GM12892 (cell line): ENCODE results near the gene C22orf23.

Source experiments
- DNase-seq: peaks from one replicate; pipeline ENCODE4 v3.0.0; 2011; ENCODE audit not compliant: insufficient read length
- FAIRE-seq: peaks from 2 replicates; lab custom pipeline; 2011; peaks lifted over from hg19 to GRCh38; lab: Jason Lieb, UNC
- POLR2A ChIP-seq: IDR thresholded peaks from 2 replicates; pipeline ENCODE4 v1.6.1; 2011; ENCODE audit warnings: low read depth, low read length, control low read depth
- POLR2AphosphoS5 ChIP-seq: IDR thresholded peaks from 2 replicates; pipeline ENCODE4 v1.6.1; 2011; ENCODE audit warnings: low read depth, low read length, control low read depth
- TAF1 ChIP-seq: IDR thresholded peaks from 2 replicates; pipeline ENCODE4 v1.6.1; 2011; ENCODE audit warnings: low read depth, mild to moderate bottlenecking, control low read depth, low read length, borderline replicate concordance

The C22orf23 gene

DNA sequence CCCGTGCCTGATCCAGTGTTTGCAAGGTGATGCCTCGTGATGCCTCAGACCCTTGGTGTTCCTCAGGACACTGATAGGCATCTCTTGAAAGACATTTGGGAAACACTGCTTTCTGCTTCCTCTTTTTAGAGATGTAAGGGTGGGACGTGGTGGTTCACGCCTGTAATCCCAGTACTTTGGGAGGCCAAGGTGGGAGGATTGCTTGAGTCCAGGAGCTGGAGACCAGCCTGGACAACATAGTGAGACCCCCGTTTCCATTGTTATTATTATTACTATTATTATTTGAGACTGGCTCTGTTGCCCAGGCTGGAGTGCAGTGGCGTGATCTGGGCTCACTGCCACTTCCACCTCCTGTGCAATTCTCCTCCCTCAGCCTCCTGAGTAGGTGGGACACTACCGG, 37.5 kb upstream of the C22orf23 start:
- DNase-seq (no peak), FAIRE-seq (no peak)
- TF ChIP-seq POLR2AphosphoS5: no peak
- TF ChIP-seq POLR2A: no peak
- no peak for TF ChIP-seq TAF1

GRCh38 chr22:37990301-37990700, 36.9 kb upstream of the C22orf23 start:
- TF ChIP-seq POLR2A (no peak), TAF1 (no peak), POLR2AphosphoS5 (no peak)
- FAIRE-seq (no peak), DNase-seq (no peak)

DNA sequence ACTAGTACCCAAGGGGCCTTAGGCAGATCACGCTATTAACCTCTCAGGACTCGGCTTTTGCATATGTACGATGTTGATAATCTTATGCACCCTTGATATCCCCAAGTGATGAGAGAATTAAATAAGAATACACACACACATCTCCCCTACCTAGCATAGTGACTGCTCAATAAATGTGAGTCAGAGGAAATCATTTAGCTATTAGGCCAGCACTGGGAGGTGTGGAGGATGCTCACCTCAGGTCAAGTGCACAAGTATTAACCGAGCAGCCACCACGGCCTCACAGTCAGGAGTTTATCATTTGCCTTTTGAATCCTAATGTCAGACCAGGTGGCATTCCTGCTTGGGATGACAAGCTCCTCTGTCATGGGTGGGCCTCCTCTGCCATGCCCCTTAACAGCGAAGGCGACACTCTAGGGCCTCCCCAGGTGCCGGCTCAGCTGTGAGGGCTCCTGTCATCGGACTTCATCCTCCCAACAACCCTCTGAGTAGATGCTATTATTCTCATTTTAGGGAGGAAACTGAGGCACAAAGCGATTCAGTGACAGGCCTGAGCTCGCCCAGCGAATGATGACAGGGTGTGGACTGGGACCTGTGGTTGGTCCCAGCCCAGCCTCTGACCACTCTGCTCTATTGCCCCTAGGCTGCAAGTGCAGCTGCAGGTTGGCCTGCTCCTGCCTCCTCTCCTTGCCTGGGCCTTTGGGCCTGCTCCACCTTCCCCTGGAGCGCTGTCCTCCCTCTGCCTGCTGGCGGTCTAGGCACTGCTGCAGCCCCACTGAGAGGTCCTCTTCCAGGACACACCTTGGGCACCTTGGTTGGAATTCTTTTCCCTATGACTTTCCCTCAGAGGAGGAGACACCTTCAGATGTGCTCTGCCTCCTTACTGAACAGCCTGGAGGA, 36.0 kb upstream of the C22orf23 start:
- no peak for DNase-seq
- no peak for TF ChIP-seq TAF1
- TF ChIP-seq POLR2A: no peak
- TF ChIP-seq POLR2AphosphoS5: no peak
- no peak for FAIRE-seq

- FAIRE-seq (no peak), DNase-seq (no peak)
- TF ChIP-seq POLR2AphosphoS5: no peak
- no peak for TF ChIP-seq TAF1
- TF ChIP-seq POLR2A: no peak
Observed at GRCh38 chr22:37986371-37986770, 33.0 kb upstream of the C22orf23 start.

DNA sequence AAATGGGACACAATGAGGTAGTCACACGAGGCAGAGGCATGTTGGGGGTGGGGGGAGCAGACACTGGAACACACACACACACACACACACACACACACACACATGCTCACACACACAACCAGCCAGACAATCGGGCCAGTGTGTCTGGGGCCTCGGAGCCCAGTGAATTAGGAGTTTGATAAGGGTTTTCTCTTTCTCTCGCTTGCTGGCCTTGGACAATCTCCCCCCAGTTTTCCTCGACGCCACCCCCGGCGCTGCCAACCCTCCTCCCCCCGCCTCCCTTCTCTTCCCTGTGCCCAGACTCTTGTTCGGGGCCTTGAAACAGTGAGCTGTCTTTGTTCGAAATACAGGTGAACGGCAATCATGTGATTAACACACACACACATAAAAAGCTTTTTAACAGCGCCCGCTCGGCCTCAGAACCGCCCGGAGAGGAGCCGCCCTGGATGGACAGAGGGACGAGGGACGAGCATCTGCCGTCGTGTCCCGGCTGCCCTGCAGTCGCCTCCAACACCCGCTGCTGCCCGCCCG, 32.4 kb upstream of the C22orf23 start:
- no peak for DNase-seq
- TF ChIP-seq POLR2A (no peak), POLR2AphosphoS5 (no peak), TAF1 (no peak)
- FAIRE-seq: no peak

GRCh38 chr22:37985050-37985585, 31.7 kb upstream of the C22orf23 start:
- FAIRE-seq (no peak), DNase-seq (no peak)
- TF ChIP-seq POLR2A: no peak
- TF ChIP-seq POLR2AphosphoS5: no peak
- TF ChIP-seq TAF1: no peak

GRCh38 chr22:37983860-37984791, 30.7 kb upstream of the C22orf23 start, which contains the start of gene SOX10:
TSS of gene SOX10 (minus strand) at chr22:37984555. CDS start at chr22:37983784, 771 bp downstream.
- FAIRE-seq: no peak
- no peak for TF ChIP-seq TAF1
- TF ChIP-seq POLR2AphosphoS5: no peak
- TF ChIP-seq POLR2A: no peak
- no peak for DNase-seq

DNA sequence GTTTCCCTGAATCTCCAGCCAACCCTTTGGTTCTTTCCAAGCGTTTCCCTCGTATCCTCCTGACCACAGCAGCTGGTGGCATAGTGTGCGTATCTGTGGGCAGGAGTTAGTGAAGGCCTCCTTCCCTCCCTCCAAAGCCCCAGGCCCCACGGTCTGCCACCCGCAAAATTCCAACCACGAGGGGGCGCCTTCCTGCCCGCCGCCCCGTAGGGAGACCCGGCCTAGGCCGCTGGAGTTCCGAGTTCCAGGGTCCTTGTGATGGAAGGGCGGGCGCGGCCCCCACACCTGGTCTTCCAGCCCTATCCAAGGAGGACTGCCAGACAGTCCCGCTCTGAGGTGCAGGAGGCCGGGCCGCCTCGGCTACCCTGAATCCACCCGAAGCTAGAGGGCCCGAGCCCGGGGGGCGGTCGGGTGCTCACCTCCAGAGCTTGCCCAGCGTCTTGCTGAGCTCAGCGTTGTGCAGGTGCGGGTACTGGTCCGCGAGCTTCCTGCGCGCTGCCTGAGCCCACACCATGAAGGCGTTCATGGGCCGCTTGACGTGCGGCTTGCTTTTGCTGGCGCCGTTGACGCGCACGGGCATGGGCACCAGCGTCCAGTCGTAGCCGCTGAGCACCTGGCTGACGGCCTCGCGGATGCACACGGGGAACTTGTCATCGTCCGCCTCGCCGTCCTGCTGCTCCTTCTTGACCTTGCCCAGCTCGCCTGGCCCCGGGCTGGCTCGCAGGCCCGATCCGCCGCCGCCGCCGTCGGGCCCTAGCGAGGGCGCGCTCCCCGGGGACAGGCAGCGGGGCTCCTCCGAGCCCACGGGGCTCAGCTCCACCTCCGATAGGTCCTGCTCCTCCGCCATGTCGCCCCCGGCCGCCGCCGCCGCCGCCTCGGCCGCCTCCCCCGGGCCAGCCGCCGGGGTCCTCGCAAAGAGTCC, 29.8 kb upstream of the C22orf23 start:
- FAIRE-seq: no peak
- TF ChIP-seq POLR2AphosphoS5 (no peak), TAF1 (no peak), POLR2A (no peak)
- no peak for DNase-seq

DNA sequence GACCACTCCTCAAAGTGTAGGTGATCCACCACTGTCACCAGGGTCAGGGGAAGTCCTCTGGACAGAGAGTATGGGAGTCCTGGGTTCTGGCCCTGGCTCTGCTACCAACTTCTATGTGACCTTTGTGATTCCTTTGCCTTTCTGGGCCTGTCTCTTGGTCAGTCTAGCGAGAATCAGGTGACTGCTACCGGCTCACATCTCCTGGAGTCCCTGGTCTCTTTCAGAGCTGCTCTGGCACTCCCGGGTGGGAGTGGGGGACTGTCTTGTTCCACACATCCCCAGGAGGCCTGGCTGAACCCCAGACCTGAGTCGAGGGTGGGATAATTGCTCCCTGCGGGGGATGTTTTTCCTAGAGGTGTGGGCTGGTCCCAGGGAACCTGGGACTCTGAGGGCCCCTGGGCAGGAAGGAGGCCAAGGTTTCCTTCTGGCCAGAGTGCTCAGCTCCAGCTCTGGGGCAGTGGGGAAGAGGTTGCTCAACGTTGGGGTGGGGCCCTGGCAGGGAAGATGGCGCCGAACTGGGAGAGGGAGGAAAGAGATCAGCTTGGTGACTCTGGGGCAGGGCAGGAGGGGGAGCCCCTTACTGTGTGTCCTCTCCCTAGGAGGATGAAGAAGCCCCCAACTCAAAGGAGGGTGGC, 28.9 kb upstream of the C22orf23 start:
- TF ChIP-seq POLR2A (no peak), TAF1 (no peak), POLR2AphosphoS5 (no peak)
- FAIRE-seq (no peak), DNase-seq (no peak)
